Measurements from ENCODE around the gene GNGT1. TPM values are rescaled to one million over a fixed set of nuclear protein-coding genes. Genes with fewer than 3 reads are reported as not detected.

The GNGT1 gene
- total and polyA plus RNA-seq, 7 experiments from 2014 or later: not detected

- H3K4me1 Mint-ChIP-seq: no peaks in the 10 kb centered on the region
- Histone ChIP-seq H3K27me3 (ENCODE audit: control insufficient read depth in 2 of 2, insufficient read depth in 2 of 2, low read length in 2 of 2) (no peaks in the 10 kb centered on the region), H3K4me1 (ENCODE audit: control insufficient read depth in 2 of 2, insufficient read depth in 2 of 2, low read length in 2 of 2) (no peaks in the 10 kb centered on the region), H3K27ac (ENCODE audit: low read depth, low read length) (no peak overlapping the region), H3K4me3 (ENCODE audit: low read length) (no peak overlapping the region), H3K9me3 (ENCODE audit: control insufficient read depth in 2 of 3, low read length in 3 of 3) (no peaks in the 10 kb centered on the region), H3K36me3 (ENCODE audit: control insufficient read depth in 2 of 3, insufficient read depth in 3 of 3, low read length in 3 of 3) (no peaks in the 10 kb centered on the region)
- ATAC-seq: no peak
- no peak overlapping the region for H3K4me3 Mint-ChIP-seq
- CTCF ChIA-PET: no interaction called here
- no peaks in the 10 kb centered on the region for H3K36me3 Mint-ChIP-seq
- no peak for DNase-seq
- POLR2A ChIA-PET: no interaction called here
- intact Hi-C loops (cut with micrococcal nuclease): no loop called here
- H3K27ac Mint-ChIP-seq: no peak overlapping the region
- H3K9me3 Mint-ChIP-seq: no peaks in the 10 kb centered on the region
- H3K27me3 Mint-ChIP-seq: no peaks in the 10 kb centered on the region
These were observed 52.3 kb downstream of the GNGT1 start for GRCh38 chr7:93958651-93959050.

Other genes starting within 250 kb of the GNGT1 start
- under 1 TPM in 2 of 5 experiments, not detected in 3; 0.71 to 0.77 TPM for gene TFPI2, start 15.8 kb upstream of the GNGT1 start, total RNA-seq
- not detected for gene TFPI2, start 15.8 kb upstream of the GNGT1 start, polyA plus RNA-seq
- under 1 TPM in 1 of 5 experiments, not detected in 4; 0.96 TPM for gene GNG11, start 15.2 kb downstream of the GNGT1 start, total RNA-seq
- not detected for gene GNG11, start 15.2 kb downstream of the GNGT1 start, polyA plus RNA-seq
- gene BET1, start 97.8 kb downstream of the GNGT1 start, total RNA-seq: 10 to 100 TPM in 4 of 5 experiments, 1 to 10 TPM in 1; 9.9 to 37.6 (median 25.2) TPM
- gene BET1, start 97.8 kb downstream of the GNGT1 start, polyA plus RNA-seq: 10 to 100 TPM; 10.4 to 13.9 TPM

Data from naive thymus-derived CD4-positive, alpha-beta T cell (primary cell).